ENCODE data around the gene BTBD9. TPM values are rescaled to one million over a fixed set of nuclear protein-coding genes. Genes with fewer than 3 reads are reported as not detected.

BTBD9 gene
- polyA plus RNA-seq, 1 donor (not counting 4 experiments of a cell fraction or from before 2014, with no cell fraction given) = 6.8 TPM

GRCh38 chr6:38501931-38502330 lies 137.8 kb downstream of the BTBD9 start:
- H3K4me1 ChIP-seq (ENCODE audit: control insufficient read depth, extremely low read depth, insufficient read depth, low read length) = no peaks in the 10 kb centered on the region
- FAIRE-seq (no peak), DNase-seq (ENCODE audit: low read depth, low spot score) (no peak)
- H3K27me3 ChIP-seq (ENCODE audit: control insufficient read depth, extremely low read depth, insufficient read depth, low read length) = no peaks in the 10 kb centered on the region
- no peaks in the 10 kb centered on the region for H3K9me3 ChIP-seq (ENCODE audit: control insufficient read depth, low read depth, low read length)
- dilution Hi-C loops (cut with MboI; ENCODE audit: extremely low pct_ligation_motif_present, low sequenced_read_pairs) = no loop called here
- H3K9me1 ChIP-seq (ENCODE audit: control insufficient read depth, extremely low read depth, insufficient read depth, low read length) = no peaks in the 10 kb centered on the region
- no peak overlapping the region for H3K9ac ChIP-seq (ENCODE audit: control insufficient read depth, extremely low read depth, insufficient read depth, low read length)
- no peak for TF ChIP-seq EZH2 (IDR thresholded peaks at IDR 0.05; ENCODE audit: low read length)
- TF ChIP-seq CTCF (optimal IDR thresholded peaks at IDR 0.05 in 1 of 3, IDR thresholded peaks at IDR 0.05 in 1 of 3, conservative IDR thresholded peaks at IDR 0.05 in 1 of 3; ENCODE audit: extremely low read depth in 1 of 3, insufficient read depth in 2 of 3, low read length in 3 of 3) = no peak
- no peak overlapping the region for H3K27ac ChIP-seq (ENCODE audit: control insufficient read depth, insufficient read depth, low read length)
- H4K20me1 ChIP-seq (ENCODE audit: control insufficient read depth, extremely low read depth, insufficient read depth, low read length) = no peaks in the 10 kb centered on the region
- no peak overlapping the region for H3K4me3 ChIP-seq (ENCODE audit: control insufficient read depth in 2 of 3, extremely low read depth in 1 of 3, insufficient read depth in 2 of 3, low read depth in 1 of 3, low read length in 3 of 3)
- no peak overlapping the region for H3K4me2 ChIP-seq (ENCODE audit: control insufficient read depth, extremely low read depth, insufficient read depth, low read depth, low read length)
- H2AFZ ChIP-seq (ENCODE audit: control insufficient read depth, low read length) = no peak overlapping the region
- H3K36me3 ChIP-seq (ENCODE audit: control insufficient read depth in 2 of 2, extremely low read depth in 1 of 2, insufficient read depth in 2 of 2, low read length in 2 of 2) = no peaks in the 10 kb centered on the region
- H3K79me2 ChIP-seq (ENCODE audit: control insufficient read depth, insufficient read depth, low read length) = no peaks in the 10 kb centered on the region

- Histone ChIP-seq H2AFZ (ENCODE audit: control insufficient read depth, low read length) (no peak overlapping the region), H3K36me3 (ENCODE audit: control insufficient read depth in 2 of 2, extremely low read depth in 1 of 2, insufficient read depth in 2 of 2, low read length in 2 of 2) (no peaks in the 10 kb centered on the region), H3K9me1 (ENCODE audit: control insufficient read depth, extremely low read depth, insufficient read depth, low read length) (no peaks in the 10 kb centered on the region), H3K79me2 (ENCODE audit: control insufficient read depth, insufficient read depth, low read length) (no peaks in the 10 kb centered on the region), H3K27me3 (ENCODE audit: control insufficient read depth, extremely low read depth, insufficient read depth, low read length) (no peaks in the 10 kb centered on the region), H4K20me1 (ENCODE audit: control insufficient read depth, extremely low read depth, insufficient read depth, low read length) (no peaks in the 10 kb centered on the region), H3K4me2 (ENCODE audit: control insufficient read depth, extremely low read depth, insufficient read depth, low read depth, low read length) (no peak overlapping the region), H3K9me3 (ENCODE audit: control insufficient read depth, low read depth, low read length) (no peaks in the 10 kb centered on the region), H3K4me1 (ENCODE audit: control insufficient read depth, extremely low read depth, insufficient read depth, low read length) (no peaks in the 10 kb centered on the region), H3K4me3 (ENCODE audit: control insufficient read depth in 2 of 3, extremely low read depth in 1 of 3, insufficient read depth in 2 of 3, low read depth in 1 of 3, low read length in 3 of 3) (no peak overlapping the region), H3K27ac (ENCODE audit: control insufficient read depth, insufficient read depth, low read length) (no peak overlapping the region), H3K9ac (ENCODE audit: control insufficient read depth, extremely low read depth, insufficient read depth, low read length) (no peak overlapping the region)
- no peak for FAIRE-seq
- dilution Hi-C loops (cut with MboI; ENCODE audit: extremely low pct_ligation_motif_present, low sequenced_read_pairs) = no loop called here
- no peak for DNase-seq (ENCODE audit: low read depth, low spot score)
- no peak for TF ChIP-seq EZH2 (IDR thresholded peaks at IDR 0.05; ENCODE audit: low read length)
- no peak for TF ChIP-seq CTCF (optimal IDR thresholded peaks at IDR 0.05 in 1 of 3, IDR thresholded peaks at IDR 0.05 in 1 of 3, conservative IDR thresholded peaks at IDR 0.05 in 1 of 3; ENCODE audit: extremely low read depth in 1 of 3, insufficient read depth in 2 of 3, low read length in 3 of 3)
Measured at GRCh38 chr6:38499529-38500096, 140.1 kb downstream of the BTBD9 start.
